Right lobe of liver (tissue), 6 donors: Measurements from ENCODE around the gene COPG1. TPM values are rescaled to one million over a fixed set of nuclear protein-coding genes. Genes with fewer than 3 reads are reported as not detected.
A peak's percentile ranks its signal among the peaks of the same experiment; 100 is the strongest.

Source experiments
- ATAC-seq, 4 donors: fragments of 200-7000 bp; cut with Tn5 transposase; one replicate each; pipeline ENCODE4 v1.9.1; 2020; ENCODE audit warnings: mild to moderate bottlenecking in 4 of 4, moderate library complexity in 4 of 4
- DNase-seq, 3 donors: peaks; one replicate each; pipeline ENCODE4 v3.0.0-alpha.2; 2020
- H3K27ac ChIP-seq, 3 donors: fragments of 200-600 bp; one replicate each; pipeline ENCODE4 v1.8.0; 2022
- H3K27me3 ChIP-seq, 2 donors: fragments of 200-600 bp; one replicate each; pipeline ENCODE4 v1.8.0; 2022
- H3K36me3 ChIP-seq, 4 donors: fragments of 200-600 bp; sonication (generic) in 1 of 4; one replicate each; pipeline versions ENCODE4 v1.5.1 to v1.8.0; 2017 to 2022; ENCODE audit warnings: control low read depth in 1 of 4
- H3K4me1 ChIP-seq, 4 donors: fragments of 200-600 bp; sonication (generic) in 1 of 4; one replicate each; pipeline versions ENCODE4 v1.5.1 to v1.8.0; 2017 to 2022; ENCODE audit warnings: control low read depth in 1 of 4
- H3K4me3 ChIP-seq, 3 donors: fragments of 200-600 bp; one replicate each; pipeline ENCODE4 v1.8.0; 2022
- H3K9me3 ChIP-seq, 4 donors: fragments of 200-600 bp; sonication (generic) in 1 of 4; one replicate each; pipeline versions ENCODE4 v1.5.1 to v1.8.0; 2017 to 2022; ENCODE audit warnings: control low read depth in 1 of 4
- POLR2A ChIP-seq: fragments of 450-650 bp; IDR thresholded peaks from one replicate; pipeline ENCODE4 v1.6.1; 2017; ENCODE audit warnings: antibody characterized with exemption, mild to moderate bottlenecking
- WGBS: methylation state at CpG from one replicate; pipeline ENCODE4 v1.1.6; 2018; ENCODE audit warnings: low coverage, low lambda C conversion rate; ENCODE audit not compliant: insufficient coverage; ENCODE audit errors: missing lambda C conversion rate; 5-methylcytosine and 5-hydroxymethylcytosine counted together
- intact Hi-C, 2 donors: fragments of 100-400 bp; cut with DNase I; formaldehyde crosslinking; loops; one replicate each; pipeline versions ENCODE4 v1.11.2 to v1.14.1; 2022
- total RNA-seq, 6 experiments: library from RNA; depleted of rRNA in 2 of 6; stranded (reverse); fragments of >200 nt in 2 of 6; fragmentation: NEBNext Ultra II Directional in 3 of 6; extraction: Animal tissue kit (Norgen Biotek cat#: 25700) in 3 of 6; gene quantifications; one replicate each; pipeline versions ENCODE4 v1.1.0 to v1.2.4, GENCODE V29; 2016 to 2023
- TF ChIP-seq, protein P1 (sequence below), 4 donors: fragments of 200-600 bp in 3 of 4; fragments of 450-650 bp in 1 of 4; IDR thresholded peaks; one replicate each; pipeline versions ENCODE4 v1.5.1 to v1.8.0; 2016 to 2022; ENCODE audit warnings: antibody characterized with exemption in 4 of 4, mild to moderate bottlenecking in 2 of 4
- donor health status: DM: no; HTN: yes; CAD: no.
- donor health status: DM: no; HTN: no; CAD: no.
- donor health status: DM: no; HTN: no; CAD: no.
- donor health status: DM: no; HTN: yes; CAD: no.
- donor health status: DM: no; HTN: yes; CAD: no.

The COPG1 gene
- total RNA-seq, 6 experiments from 2014 or later, result 75.9 to 140 (median 119) TPM

DNA sequence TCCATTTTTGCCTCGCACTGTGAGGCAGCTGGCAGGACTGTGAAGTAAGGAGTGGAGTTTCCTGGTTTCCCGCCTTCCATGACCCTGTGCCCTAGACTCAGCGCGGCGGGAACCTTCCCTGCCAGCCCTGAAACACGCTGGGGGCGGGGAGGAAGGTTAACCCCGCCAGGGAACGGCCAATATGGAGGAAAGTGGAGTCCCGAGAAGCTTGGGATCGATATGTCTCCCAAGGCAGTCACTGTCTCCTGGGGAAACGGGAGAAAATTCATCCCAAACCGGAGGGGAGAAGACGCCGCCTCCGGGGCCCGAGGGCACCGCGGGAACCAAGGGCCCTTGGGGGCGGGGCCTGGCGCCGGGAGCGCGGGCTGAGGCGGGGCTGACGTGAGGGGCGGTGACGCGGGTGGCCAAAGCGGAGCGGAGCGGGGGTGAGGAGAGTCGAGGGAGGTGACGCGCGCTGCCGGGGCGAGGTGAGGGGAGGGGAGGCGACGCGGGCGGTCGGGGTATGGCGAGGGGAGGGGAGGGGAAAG is 29.1 kb downstream of the COPG1 start, which contains the start of gene HMCES:
Gene HMCES (plus strand): TSS at position 432 of the 527 bp plus-strand sequence. CDS start 863 bp downstream, outside the sequence.
- Histone ChIP-seq H3K4me3 (peak within 1 kb of the TSS; percentile 76 to 85 (median 81)), H3K9me3 (no peaks in the 10 kb centered on the region), H3K36me3 (peaks cover 0 to 40% (median 23%) of the 10 kb centered on the region in 4 donors), H3K27me3 (no peaks in the 10 kb centered on the region), H3K4me1 (peaks cover 0 to 33% (median 16%) of the 10 kb centered on the region in 4 donors), H3K27ac (peak within 1 kb of the TSS; percentile 97)
- TF ChIP-seq, protein P1, sequence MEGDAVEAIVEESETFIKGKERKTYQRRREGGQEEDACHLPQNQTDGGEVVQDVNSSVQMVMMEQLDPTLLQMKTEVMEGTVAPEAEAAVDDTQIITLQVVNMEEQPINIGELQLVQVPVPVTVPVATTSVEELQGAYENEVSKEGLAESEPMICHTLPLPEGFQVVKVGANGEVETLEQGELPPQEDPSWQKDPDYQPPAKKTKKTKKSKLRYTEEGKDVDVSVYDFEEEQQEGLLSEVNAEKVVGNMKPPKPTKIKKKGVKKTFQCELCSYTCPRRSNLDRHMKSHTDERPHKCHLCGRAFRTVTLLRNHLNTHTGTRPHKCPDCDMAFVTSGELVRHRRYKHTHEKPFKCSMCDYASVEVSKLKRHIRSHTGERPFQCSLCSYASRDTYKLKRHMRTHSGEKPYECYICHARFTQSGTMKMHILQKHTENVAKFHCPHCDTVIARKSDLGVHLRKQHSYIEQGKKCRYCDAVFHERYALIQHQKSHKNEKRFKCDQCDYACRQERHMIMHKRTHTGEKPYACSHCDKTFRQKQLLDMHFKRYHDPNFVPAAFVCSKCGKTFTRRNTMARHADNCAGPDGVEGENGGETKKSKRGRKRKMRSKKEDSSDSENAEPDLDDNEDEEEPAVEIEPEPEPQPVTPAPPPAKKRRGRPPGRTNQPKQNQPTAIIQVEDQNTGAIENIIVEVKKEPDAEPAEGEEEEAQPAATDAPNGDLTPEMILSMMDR (IDR thresholded peaks at IDR 0.05), result no peak
- TF ChIP-seq POLR2A, result no peak
- DNase-seq (peak; percentile 98), ATAC-seq (peak; percentile 87 to 97 (median 94))
- WGBS, result 0% methylated on average over 21 of the region's 44 CpGs
- intact Hi-C loops, result no loop called here

DNA sequence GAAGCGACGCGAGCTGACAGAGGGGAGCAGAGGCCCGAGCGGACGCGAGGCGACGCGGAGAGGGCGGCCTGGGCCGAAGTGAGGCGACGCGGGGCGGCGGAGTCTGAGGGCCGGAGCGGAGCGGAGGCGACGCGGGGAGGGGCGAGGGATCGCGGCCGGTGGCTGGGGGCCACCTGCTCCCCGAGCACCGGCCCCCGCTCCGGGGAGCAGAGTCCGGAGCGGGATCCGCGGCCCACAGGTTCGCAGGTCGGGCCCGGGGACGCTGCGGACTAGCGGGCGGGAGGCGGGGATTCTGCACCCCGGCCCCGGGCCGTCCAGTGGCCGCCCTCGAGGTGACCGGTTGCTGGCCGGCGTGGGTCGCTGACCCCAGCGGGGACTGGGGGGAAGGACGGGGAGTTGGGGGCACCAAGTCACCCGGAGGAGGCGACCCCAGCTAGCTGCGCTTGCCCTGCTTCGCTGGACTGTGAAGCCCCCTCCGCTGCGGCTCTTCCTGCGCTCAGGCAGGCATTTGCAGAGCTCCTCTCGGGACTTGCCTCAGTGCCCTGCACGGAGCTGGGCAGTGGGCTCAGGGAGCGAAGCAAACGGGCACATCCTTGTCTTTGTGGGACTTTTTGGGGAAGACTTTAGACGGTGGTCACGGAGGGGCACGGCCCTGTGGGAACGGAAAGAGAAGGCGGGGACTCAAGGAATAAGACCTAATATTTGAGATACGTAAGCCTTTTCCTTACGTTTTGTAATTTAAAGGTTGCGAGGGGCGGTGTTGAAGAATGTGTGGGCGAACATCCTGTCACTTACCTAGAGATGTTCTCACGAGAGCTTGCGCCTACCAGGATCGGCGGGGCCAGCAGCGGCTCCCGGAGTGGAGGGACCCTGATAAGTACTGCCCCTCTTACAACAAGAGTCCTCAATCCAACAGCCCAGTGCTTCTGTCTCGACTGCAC is 29.8 kb downstream of the COPG1 start:
- Histone ChIP-seq H3K4me3 (peak overlapping the region; percentile 76 to 85 (median 81)), H3K27me3 (no peaks in the 10 kb centered on the region), H3K9me3 (no peaks in the 10 kb centered on the region), H3K4me1 (peaks cover 0 to 33% (median 16%) of the 10 kb centered on the region in 4 donors), H3K36me3 (peaks cover 0 to 33% (median 18%) of the 10 kb centered on the region in 4 donors), H3K27ac (peak overlapping the region; percentile 97)
- ATAC-seq (peak; percentile 16 to 64 (median 62)), DNase-seq (peak; percentile 45 to 66 (median 65))
- TF ChIP-seq, protein P1 (IDR thresholded peaks at IDR 0.05), result no peak
- peak; percentile 91 for TF ChIP-seq POLR2A
- intact Hi-C loops, result no loop called here
- WGBS, result 1% methylated on average over 17 of the region's 82 CpGs

DNA sequence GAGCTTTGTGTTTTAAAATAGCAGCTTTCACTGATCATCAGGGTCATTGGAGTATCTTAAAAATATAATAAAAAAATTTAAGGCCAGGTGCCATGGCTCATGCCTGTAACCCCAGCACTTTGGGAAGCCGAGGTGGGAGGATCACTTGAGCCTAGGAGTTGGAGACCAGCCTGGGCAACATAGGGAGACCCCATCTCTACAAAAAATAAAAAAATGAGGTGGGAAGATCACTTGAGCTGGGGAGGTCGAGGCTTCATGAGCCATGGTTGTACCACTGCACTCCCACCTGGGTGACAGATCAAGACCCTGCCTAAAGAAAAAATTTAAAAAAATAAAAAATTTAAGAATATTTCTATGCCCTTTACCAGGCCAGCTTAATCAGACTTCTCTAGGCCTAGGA is 30.8 kb downstream of the COPG1 start:
- peaks cover 0 to 33% (median 16%) of the 10 kb centered on the region in 4 donors for H3K4me1 ChIP-seq
- H3K27ac ChIP-seq, result peak overlapping the region in 2 of 3 donors; percentile 97
- H3K27me3 ChIP-seq, result no peaks in the 10 kb centered on the region
- intact Hi-C loops, result no loop called here
- H3K4me3 ChIP-seq, result peak overlapping the region in 2 of 3 donors; percentile 76 to 81
- no peaks in the 10 kb centered on the region for H3K9me3 ChIP-seq
- TF ChIP-seq POLR2A, result no peak
- TF ChIP-seq, protein P1 (IDR thresholded peaks at IDR 0.05), result no peak
- H3K36me3 ChIP-seq, result peaks cover 0 to 23% (median 8%) of the 10 kb centered on the region in 4 donors
- no peak for ATAC-seq
- 94% methylated on average over 2 of the region's 2 CpGs for WGBS
- no peak for DNase-seq

DNA sequence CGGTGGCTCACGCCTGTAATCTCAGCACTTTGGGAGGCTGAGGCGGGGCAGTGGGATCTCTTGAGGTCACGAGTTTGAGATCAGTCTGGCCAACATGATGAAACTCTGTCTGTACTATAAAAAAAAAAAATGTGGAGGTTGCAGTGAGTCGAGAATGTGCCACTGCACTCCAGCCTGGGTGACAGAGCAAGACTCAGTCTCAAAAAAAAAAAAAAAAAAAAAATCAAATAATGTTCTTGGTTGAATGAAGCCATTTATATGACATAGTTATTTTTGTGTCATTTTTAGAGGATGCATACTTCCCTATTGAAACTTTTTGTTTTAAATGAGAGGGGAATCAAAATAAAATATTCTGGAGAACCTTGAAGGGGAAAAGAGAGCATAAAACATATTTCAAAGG is 32.3 kb downstream of the COPG1 start:
- WGBS, result 28% methylated on average over 5 of the region's 5 CpGs
- no peak for DNase-seq
- Histone ChIP-seq H3K27me3 (no peaks in the 10 kb centered on the region), H3K36me3 (peaks cover 0 to 10% (median 0%) of the 10 kb centered on the region in 4 donors), H3K4me3 (no peak overlapping the region), H3K9me3 (no peaks in the 10 kb centered on the region), H3K4me1 (peaks cover 0 to 33% (median 16%) of the 10 kb centered on the region in 4 donors), H3K27ac (peak overlapping the region; percentile 46 to 79 (median 71))
- intact Hi-C loops, result no loop called here
- TF ChIP-seq POLR2A, result no peak
- TF ChIP-seq, protein P1 (IDR thresholded peaks at IDR 0.05), result no peak
- ATAC-seq, result no peak
